ENCODE data around the gene RALGAPA2.

Gene RALGAPA2

DNA sequence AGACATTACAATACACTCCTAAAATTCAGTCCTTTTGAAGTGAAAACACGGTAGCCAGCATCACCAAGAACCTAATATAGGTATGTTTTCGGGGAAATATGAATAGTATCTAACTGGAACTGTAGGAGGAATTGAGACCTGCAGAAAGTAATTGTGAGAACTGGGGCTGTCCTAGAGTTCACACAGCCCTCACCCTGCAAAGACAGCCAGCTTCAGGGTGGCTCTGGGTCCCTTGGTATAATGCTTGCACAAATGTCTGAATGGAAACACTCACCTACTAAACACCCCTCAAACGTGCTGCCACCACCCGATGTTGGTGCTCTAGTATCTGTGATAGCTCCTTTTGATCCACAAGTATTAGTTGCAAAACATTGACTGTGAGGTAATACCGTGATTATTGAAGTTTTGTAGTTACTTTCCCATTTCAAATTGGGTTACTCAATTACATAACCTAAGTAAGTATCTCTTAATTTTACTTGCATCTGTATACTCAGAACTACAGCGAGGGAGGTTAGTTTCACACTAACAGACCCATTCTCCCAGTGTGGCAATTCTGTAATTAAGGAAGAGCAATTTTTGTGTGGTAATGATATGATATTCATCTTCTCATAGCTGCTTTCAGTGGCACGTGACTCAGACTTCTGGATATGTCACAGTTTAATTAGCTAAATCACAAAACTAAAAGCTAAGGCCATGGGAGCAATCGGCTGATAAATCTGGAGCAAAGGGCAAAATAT lies 215.0 kb downstream of the RALGAPA2 start:
- no peak for DNase-seq (ENCODE audit: low read depth in 2 of 2)

DNA sequence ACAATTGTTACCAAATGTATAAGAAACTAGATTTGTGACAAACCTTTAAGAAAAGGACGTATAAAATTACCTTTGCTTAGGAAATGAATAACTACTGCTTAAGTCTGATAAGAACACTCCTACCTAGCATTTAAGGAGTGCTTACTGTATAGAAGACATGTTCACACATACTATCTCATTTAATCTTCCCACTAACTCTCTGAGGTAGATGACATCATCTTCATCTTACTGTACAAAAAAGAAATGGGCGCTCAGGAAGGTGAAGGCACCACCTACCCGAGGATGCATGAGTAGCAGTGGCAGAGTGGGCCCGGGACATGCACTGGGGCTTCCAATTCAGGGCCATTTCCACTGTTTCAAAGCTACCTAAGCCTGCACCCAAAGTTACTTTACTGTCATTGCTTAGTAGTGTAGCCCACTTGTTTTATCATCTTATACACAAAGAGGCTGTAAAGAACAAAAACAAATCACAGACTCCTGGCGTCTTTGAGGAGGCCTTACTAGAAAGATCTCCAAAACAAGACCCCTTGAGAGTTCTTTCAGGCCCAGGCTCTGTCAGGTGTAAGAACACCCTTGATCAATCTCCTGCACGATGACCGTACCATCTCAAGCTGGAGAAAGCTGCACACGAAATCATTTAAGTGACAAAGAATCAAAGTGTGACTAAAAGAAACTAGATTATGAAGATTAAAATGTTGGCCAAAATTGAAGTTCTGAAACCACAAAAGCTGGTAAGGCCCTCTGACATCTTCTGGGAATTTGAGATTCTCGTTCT lies 216.5 kb downstream of the RALGAPA2 start:
- DNase-seq (ENCODE audit: low read depth in 2 of 2): no peak

DNA sequence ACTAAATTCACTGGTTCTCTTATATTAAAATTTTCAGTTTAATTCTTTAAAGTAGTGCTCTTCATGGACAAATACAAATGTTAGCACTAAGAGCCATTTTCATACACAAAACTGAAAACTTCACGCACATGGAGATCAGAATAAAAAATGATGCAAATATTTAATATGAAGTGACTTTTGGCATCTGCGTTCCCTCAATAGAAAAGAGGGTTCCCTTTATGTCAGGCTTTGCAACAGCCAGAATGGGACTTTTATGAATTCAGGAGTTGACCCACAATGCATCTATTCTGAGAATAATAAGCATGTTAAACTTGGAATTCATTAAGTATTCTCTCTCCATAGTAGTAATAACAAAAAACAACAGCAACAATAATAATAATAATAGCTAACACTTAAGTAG lies 218.7 kb downstream of the RALGAPA2 start:
- no peak for DNase-seq (ENCODE audit: low read depth in 2 of 2)

DNA sequence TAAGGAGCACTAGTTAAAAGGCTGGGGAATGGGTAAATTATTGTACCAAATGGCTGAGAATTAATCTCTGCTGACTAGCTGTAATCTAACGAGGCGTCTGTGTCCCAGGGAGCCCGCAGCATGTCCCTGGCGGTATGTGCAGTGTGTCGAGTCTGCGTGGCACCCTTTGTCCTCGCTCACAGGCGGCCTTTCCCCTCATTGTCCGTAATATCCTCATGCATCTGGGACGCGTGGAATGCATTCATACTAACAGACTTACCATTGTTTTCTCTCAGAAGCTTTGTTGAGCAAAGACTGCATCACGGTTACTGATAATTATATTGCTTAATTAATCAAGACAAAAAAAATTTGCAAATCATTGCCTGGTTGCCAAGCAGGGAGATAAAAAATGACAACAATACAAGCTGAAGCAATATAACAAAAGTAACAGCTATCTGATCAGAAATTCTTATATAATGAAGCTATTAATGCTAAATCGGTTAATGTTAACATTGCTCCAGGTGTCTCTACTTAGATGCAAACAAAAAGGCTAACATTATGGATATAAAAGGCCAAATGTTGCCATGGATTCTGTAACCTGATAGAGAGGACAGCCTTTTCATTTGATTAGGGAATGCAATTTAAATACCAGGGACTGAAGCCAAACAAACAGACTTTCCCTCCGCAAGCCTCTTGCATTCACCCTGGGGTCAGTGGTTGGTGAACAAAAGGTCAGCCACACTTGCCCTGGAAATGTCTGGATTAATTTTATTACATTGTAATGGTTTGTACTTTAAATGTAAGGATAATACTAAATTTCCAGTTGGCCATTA lies 219.7 kb downstream of the RALGAPA2 start:
- no peak for DNase-seq (ENCODE audit: low read depth in 2 of 2)

DNA sequence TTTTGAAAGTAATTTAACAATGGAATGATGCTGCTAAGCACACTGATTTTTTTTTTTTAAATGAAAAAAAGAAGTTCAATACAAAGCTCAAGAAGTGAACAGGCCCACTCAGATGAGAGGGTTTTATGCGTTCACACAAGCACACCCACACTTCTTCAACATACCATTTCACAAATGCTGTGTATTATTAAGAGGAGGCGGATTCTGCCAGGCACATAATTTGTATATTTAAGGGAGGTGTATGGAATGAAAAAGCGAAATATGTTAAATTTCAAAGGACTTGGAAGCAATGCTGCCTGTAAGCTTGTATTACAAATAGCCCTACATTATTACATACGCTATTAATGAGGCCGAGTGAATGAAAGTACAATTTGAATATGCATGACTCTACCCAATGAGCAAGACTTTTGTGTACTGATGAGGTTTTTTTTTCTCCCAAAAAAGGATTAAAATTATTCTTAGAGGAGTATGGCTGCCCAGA lies 220.6 kb downstream of the RALGAPA2 start:
- no peak for DNase-seq (ENCODE audit: low read depth in 2 of 2)

DNA sequence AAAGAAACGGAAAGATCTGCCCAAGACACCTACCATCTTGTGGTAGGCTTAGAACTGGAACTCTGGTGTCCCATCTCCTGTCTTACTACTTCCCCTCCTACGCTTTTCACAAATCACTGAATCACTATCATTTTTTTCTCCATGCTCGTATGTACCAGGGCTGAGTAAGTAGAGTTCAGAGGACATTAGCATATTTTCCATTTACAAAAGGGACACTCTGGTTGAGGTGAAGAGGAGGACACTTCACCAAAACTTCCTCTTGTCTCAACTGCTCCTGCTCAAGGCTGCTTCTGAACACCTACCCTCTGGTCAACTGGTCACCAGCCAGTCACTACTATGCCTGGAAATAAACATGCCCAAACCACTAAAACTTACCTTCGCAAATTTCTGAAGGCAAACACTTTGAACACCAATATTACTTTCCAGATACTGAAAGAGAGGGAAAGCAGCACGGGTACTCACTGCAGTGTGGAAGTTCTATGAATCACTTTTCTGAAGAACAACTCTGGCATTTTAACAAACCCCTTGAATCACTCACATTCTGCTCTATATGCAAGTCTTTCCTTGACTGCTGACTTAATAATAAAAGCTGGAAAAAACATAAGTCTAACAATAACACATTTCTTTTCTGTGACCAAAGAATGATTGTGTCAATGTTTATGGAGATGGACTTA lies 221.2 kb downstream of the RALGAPA2 start:
- no peak for DNase-seq (ENCODE audit: low read depth in 2 of 2)

DNA sequence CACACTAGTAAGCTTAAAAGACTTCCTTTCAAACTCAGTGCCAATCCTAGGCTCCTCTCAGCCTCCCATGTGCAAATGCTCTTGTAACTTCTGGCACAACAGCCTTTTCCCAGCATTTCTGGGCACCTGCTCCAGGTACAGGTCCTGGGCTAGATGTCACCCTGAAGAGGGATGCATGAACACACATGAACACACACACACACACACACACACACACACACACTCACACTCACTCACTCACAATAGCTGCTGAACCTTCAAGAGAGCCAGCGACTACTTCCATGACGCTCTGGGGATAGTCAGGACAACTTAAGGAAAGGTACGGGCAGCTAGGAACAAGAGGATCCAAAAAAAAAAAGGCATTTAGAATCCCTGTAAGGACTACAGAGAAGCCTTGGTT lies 221.8 kb downstream of the RALGAPA2 start:
- DNase-seq (ENCODE audit: low read depth in 2 of 2): no peak

DNA sequence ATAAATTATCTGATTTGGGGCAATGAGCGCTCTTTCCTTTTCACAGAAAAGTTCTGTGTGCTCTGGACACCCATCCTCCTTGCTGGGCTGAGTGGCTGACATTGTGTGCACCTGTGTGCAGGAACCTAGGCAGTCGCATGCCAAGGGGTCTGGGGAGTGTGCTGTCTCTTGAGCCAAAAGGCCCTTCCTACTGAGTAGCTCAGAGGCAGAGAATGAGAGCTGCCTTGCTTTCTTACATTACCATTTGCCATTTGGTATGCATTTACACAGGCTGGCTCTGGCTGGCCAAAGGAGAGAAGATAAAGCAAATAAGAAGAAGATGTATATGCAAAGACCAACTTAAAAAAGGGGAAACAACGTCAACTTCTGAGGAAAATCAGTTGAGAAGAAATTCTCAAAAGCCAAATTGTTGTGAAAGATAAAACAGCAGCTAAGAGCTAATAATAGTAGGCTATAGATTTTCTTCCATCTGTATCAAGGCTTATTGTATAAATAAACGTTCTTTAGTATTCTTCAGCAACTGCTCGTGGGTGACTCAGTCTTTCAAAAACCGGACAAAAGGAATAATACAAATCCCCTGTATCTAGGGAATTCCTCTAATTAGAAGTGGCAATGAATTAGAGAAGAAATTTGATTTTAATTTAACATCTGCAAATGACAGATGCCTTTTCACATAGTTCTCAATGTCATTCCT lies 222.6 kb downstream of the RALGAPA2 start:
- no peak for DNase-seq (ENCODE audit: low read depth in 2 of 2)

DNA sequence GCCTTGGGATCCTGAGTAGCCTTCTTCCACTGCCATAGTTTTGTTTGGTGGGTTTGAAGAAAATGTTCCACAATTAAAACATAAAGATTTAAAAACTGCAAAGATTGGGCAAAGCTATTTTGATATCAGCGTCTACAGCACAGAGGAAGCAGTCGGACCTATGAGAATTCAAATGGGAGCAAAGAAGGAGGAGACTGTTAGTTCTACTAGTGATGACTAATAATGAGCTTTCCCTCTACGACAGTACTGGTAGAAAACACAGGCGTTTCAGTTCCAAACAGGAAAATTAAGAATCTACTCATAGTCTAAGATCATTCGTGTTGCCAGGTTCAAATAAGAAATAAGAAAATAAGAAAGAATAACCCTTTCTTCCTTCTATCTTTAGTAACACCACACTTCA lies 223.4 kb downstream of the RALGAPA2 start:
- no peak for DNase-seq (ENCODE audit: low read depth in 2 of 2)

DNA sequence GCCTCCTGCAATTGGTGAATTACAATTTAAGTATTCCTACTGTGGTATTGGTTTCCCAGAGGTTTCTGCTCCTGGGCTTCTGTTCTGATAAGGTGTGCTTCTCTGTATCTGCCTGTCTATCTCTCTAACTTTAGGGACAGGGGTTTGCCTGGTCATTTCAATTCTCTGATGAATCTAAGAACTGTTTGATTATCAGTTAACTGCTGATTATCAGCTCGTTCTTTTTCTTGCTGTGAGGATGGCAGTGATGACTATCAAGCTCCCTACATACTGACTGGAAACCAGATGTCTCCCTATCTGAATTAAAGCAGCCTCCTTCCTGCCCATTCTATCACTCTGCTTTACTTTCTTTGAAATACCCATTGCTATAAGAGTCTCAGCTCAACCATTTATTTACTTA lies 224.1 kb downstream of the RALGAPA2 start:
- DNase-seq (ENCODE audit: low read depth in 2 of 2): no peak

DNA sequence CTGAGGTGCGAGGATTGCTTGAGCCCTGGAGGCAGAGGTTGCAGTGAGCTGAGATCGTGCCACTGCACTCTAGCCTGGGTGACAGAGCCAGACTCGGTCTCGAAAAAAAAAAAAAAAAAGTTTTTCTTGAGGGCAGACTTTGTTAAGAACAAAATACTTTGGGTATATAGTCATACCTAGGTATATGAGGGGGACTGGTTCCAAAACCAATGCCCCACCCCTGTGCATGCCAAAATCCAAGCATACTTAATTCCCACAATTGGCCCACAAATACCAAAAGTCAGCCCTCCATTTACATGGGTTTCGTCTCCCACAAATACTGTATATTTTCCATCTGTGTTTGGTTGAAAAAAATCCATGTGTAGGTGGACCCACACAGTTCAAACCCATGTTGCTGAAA lies 224.6 kb downstream of the RALGAPA2 start:
- no peak for DNase-seq (ENCODE audit: low read depth in 2 of 2)

DNA sequence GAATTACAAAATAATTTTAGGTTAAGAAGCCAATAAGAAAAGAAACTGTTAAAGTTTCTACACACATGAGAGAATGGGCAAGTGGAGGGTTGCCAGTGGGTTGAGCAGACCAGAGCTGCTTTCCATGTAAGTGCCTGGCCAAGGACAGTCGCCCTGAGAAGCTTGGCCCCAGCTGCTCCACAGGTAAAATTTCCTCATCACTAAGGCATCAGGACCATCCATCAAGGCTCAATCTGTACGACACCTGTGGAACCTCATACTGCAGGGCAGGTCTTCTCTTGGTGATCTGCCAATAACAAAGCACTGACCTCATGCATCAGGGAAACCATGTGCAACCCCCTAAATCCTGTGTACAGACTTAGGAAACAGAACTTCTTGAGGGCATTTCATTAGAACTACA lies 229.1 kb downstream of the RALGAPA2 start:
- DNase-seq (ENCODE audit: low read depth in 2 of 2): no peak

DNA sequence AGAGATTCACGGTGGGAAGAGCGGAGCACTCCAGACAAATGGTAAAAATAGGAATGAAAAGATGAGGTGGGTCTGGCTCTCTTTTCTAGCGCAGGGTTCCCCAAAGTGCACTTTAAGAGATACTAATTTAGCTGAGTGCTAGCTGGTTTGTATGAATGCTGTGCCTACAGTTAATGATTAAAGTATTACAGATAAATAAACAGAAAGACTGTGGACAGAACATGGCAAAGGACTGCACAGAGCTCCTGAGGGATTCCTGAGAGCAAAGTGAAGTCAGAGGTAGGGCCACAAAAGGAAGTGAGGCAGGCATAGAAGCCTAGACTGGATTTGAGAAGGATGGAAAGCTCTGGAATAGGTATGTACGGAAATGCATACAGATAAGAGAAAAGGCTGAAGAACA lies 230.0 kb downstream of the RALGAPA2 start:
- no peak for DNase-seq (ENCODE audit: low read depth in 2 of 2)

DNA sequence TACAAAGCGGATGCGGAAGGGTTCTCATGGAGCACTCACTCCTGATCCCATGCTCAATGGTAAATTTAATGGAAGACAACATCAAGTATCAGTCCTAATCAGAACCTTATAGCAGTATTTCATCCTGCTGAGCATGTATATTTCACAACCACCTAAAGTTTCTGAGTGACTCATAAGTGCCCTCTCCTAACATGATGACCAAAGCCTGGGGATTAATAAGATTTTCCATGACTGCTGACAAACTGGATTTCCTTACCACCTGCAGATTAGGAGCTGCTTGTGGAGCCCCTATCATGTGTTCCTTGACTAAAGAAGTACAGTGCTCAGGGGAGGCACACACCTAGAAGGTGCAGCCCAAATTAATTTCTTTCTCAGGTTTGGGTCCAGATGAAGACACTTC lies 231.8 kb downstream of the RALGAPA2 start:
- DNase-seq (ENCODE audit: low read depth in 2 of 2): no peak

DNA sequence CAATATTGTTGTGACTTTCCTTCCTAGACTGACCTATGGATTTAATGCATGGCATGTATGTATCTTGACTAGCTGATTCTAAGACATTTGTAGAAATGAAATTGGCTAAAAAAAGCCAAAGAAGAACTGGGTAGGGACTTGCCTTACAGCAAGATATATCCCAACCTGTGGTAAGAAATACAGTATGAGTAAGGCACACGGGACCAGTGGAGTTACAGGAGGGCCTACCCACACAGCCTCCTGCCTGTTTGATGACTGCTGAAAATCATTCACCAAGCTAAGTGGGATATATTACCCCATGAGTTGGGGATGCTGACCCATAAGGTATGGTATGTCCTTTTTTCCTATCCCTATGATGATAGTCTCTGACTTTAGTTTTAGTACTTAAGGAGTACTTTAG lies 232.3 kb downstream of the RALGAPA2 start:
- DNase-seq (ENCODE audit: low read depth in 2 of 2): no peak

DNA sequence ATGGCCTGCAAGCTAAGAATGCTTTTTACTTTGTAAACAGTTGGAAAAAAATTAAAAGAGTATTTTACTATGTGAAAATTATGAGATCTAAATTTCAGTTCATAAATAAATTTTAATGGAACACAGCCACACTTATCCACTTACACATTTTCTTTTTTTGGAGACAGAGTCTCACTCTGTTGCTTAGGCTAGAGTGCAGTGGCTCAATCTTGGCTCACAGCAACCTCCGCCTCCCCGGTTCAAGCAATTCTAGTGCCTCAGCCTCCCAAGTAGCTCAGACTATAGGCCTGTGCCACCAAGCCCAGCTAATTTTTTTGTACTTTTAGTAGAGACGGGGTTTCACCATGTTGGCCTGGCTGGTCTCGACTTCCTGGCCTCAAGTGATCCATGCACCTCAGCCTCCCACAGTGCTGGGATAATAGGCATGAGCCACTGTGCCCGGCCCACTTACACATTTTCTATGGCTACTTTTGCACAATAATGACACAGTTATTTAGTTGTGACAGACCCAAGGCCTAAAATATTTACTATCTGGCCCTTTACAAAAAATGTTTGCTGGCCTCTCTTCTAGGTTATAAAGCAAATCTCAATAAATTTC lies 234.9 kb downstream of the RALGAPA2 start:
- DNase-seq (ENCODE audit: low read depth in 2 of 2): no peak

DNA sequence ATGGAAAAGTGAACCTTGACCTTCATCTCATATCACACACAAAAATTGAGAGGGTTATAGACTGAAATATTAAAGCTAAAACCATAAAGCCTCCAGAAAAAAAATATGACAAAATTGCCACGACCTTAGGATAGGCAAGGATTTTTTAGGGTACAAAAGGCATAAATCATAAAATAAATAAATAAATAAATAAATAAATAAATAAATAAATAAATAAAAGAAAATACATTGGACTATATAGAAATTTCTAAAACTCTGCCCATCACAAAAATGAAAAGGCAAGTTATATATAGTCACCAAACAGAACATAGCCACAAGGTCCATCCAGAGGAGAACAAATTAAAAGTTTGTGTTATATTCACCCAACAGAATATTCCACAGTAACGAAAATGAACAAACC lies 235.9 kb downstream of the RALGAPA2 start:
- no peak for DNase-seq (ENCODE audit: low read depth in 2 of 2)

DNA sequence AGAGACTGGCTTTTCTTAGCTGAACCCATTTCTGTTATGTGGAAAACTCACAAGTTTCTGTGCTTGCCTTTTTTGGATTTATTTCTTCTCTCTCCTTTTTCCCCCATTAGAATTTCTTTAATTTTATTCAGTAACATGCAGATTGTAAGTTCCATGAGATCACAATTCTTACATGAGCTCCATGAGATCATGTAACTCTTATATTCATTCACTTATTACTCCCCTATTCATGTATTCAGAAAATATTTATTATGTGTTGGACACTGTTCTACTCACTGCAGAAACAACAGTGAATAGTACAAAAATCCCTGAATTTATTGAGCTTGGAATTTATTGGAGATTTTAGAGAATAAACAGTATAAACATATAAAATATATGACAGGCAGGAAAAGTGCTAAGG lies 238.8 kb downstream of the RALGAPA2 start:
- DNase-seq (ENCODE audit: low read depth in 2 of 2): no peak

DNA sequence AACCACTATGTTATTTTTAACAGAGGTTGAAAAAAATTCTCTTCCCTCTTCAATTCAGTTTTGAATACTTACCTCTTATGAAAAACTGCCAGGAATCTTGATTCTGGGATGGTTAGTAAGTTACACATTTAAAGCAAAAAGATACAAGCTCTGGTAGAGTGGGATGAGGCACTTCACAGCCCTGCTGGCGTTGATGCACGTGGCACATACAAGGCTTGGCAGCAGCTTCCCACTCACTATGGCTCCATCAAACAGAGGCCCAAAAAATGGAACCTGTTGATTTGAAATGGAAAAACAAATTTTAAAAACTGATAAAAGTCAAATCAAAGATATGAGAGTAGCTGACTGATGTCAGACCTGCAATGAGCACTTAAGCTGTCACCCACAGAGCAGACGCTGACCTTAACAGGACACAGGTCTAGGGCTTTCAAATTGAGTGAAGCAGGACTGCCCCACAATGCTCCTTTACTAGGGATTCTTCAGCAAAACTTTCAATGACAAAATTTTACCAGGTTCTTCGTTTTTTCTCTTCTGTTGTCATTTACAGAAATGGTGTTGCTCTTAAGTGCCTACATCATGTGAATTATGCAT lies 239.7 kb downstream of the RALGAPA2 start:
- no peak for DNase-seq (ENCODE audit: low read depth in 2 of 2)

DNA sequence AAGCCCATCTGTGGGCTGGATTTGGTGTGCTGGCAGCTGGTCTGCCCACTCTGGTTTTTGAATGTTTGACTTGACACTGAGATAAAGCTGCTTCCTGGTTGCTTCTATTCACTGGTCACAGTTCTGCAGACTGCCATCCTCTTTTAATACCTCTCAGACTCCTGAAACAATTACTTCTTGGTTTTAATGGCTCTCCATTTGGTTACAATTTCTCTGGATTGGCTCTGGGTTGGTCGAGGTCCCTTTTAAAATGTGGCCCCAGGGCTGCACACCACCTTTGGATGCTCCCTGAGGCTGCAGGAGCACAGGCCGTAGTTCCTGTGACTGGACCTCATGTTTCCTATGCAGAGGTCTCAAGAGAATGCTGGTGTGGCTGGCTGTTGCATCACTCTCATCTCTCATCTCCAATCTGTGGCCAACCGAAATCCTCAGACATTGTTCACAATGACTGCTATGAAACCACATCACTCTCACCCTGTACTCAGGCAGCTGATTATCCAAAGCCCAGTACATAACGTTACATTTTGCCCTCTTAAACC lies 246.0 kb downstream of the RALGAPA2 start:
- no peak for DNase-seq (ENCODE audit: low read depth in 2 of 2)
